Ovary (tissue), 9 donors: Measurements from ENCODE around the gene SLC25A39. TPM values are rescaled to one million over a fixed set of nuclear protein-coding genes. Genes with fewer than 3 reads are reported as not detected.
A peak's percentile ranks its signal among the peaks of the same experiment; 100 is the strongest.

Experiments
- DNase-seq, 5 donors: peaks; one replicate each; pipeline ENCODE4 v3.0.0-alpha.2; 2019 to 2020
- H3K27ac ChIP-seq, 2 donors: fragments of 200-600 bp; one replicate each; pipeline versions ENCODE4 v1.5.1 to v1.8.0; 2019 to 2022
- H3K27me3 ChIP-seq: fragments of 200-600 bp; one replicate; pipeline ENCODE4 v1.8.0; 2022
- H3K36me3 ChIP-seq: fragments of 200-600 bp; sonication (generic); one replicate; pipeline ENCODE4 v1.5.1; 2019
- H3K4me1 ChIP-seq: one replicate; pipeline ENCODE4 v1.8.1; 2013; ENCODE audit warnings: mild to moderate bottlenecking, moderate library complexity; ENCODE audit not compliant: insufficient read depth
- H3K4me3 ChIP-seq: fragments of 200-600 bp; sonication (generic); one replicate; pipeline ENCODE4 v1.5.1; 2017
- H3K9me3 ChIP-seq, 2 donors: fragments of 200-600 bp in 1 of 2; sonication (generic) in 1 of 2; one replicate each; pipeline versions ENCODE4 v1.5.1 to v1.8.1; 2013 to 2019; ENCODE audit warnings: mild to moderate bottlenecking in 1 of 2, moderate library complexity in 1 of 2
- EP300 ChIP-seq: sonication (generic); formaldehyde crosslinking; IDR thresholded peaks from one replicate; pipeline ENCODE4 v1.6.1; 2017; ENCODE audit warnings: antibody characterized with exemption
- POLR2A ChIP-seq: fragments of 450-650 bp; IDR thresholded peaks from one replicate; pipeline ENCODE4 v1.6.1; 2017; ENCODE audit warnings: antibody characterized with exemption, mild to moderate bottlenecking, moderate library complexity
- WGBS, 3 donors: extraction: QIAGEN DNeasy Blood & Tissue Kit in 1 of 3; methylation state at CpG; one replicate each; pipeline versions ENCODE4 v1.1.5 to v1.1.7; 2013 to 2017; 5-methylcytosine and 5-hydroxymethylcytosine counted together
- intact Hi-C, 4 donors: fragments of 100-400 bp; cut with DNase I; formaldehyde crosslinking; loops; one replicate each; pipeline versions ENCODE4 v1.11.0 to v1.15.1; 2022 to 2023
- polyA plus RNA-seq, 2 donors: library from polyadenylated mRNA; stranded (reverse); fragments of 200-250 nt in 1 of 2; fragments of 350-450 nt in 1 of 2; fragmentation: Illumina TruSeq in 1 of 2; extraction: RNeasy Lipid Tissue Mini Kit (QIAGEN cat#74804) in 1 of 2; gene quantifications; one replicate each; pipeline ENCODE4 v1.2.3, GENCODE V29; 2013 to 2014
- total RNA-seq, 7 donors: library from RNA; depleted of rRNA in 2 of 7; stranded (reverse); fragments of >200 nt in 2 of 7; fragmentation: NEBNext Ultra II Directional in 3 of 7; extraction: Animal tissue kit (Norgen Biotek cat#: 25700) in 3 of 7; gene quantifications; one replicate each; pipeline versions ENCODE4 v1.1.0 to v1.2.4, GENCODE V29; 2016 to 2023
- TF ChIP-seq, protein P1 (sequence below), 3 donors: fragments of 450-650 bp in 2 of 3; fragments of 200-600 bp in 1 of 3; IDR thresholded peaks; one replicate each; pipeline versions ENCODE4 v1.5.1 to v1.8.0; 2016 to 2022; ENCODE audit warnings: antibody characterized with exemption in 3 of 3, mild to moderate bottlenecking in 1 of 3
- donor health status: DM: no; HTN: no; CAD: no; lungs with moderate emphysema.
- donor health status: DM: no; HTN: no; CAD: no.
- donor health status: Bipolar disorder and iron deficiency.
- donor health status: DM: yes; HTN: yes; CAD: no.
- donor health status: DM: no; HTN: no; CAD: no.
- donor health status: DM: yes; HTN: yes; CAD: no.

The SLC25A39 gene
- total and polyA plus RNA-seq, 9 donors: 15.9 to 111 (median 63.8) TPM

DNA sequence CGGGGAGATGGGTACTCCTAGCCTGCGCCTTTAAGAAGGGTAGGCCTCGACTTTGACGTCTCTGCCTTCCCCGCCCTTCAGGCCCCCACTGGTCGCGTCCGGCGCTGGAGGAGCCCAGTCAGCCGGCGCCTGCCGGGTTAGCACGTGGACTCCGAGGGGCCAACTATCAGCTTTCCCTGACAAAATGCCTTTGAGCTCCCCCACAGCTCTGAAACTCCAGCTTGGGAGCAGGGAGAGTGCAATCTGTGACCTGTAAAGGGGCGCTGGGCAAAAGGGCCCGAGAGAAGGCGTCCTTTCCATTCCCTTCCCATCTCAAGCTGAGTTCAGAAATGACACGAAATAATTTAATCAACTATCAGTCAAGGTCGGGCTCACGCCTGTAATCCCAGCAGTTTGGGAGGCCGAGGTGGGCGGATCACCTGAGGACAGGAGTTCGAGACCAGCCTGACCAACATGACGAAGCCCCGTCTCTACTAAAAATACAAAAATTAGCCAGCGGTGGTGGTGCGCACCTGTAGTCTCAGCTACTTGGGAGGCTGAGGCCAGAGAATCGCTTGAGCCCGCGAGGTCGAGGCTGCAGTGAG, 2.3 kb upstream of the SLC25A39 start:
- H3K4me1 ChIP-seq: peaks cover 9% of the 10 kb centered on the region
- peak; percentile 94 to 97 (median 96) for DNase-seq
- H3K4me3 ChIP-seq: peak overlapping the region; percentile 67
- intact Hi-C loops: loop anchor here in 2 of 4 donors (5.0 to 10.0 kb wide), 2 partner anchors 105 to 262 kb away; partner anchors contain the start of gene LSM12 (in 1 of the 2)
- TF ChIP-seq POLR2A: no peak
- TF ChIP-seq, protein P1, sequence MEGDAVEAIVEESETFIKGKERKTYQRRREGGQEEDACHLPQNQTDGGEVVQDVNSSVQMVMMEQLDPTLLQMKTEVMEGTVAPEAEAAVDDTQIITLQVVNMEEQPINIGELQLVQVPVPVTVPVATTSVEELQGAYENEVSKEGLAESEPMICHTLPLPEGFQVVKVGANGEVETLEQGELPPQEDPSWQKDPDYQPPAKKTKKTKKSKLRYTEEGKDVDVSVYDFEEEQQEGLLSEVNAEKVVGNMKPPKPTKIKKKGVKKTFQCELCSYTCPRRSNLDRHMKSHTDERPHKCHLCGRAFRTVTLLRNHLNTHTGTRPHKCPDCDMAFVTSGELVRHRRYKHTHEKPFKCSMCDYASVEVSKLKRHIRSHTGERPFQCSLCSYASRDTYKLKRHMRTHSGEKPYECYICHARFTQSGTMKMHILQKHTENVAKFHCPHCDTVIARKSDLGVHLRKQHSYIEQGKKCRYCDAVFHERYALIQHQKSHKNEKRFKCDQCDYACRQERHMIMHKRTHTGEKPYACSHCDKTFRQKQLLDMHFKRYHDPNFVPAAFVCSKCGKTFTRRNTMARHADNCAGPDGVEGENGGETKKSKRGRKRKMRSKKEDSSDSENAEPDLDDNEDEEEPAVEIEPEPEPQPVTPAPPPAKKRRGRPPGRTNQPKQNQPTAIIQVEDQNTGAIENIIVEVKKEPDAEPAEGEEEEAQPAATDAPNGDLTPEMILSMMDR (IDR thresholded peaks at IDR 0.05): peak in 1 of 3 donors; percentile 36
- 17 to 19% (median 17%) methylated on average over 31 of the region's 31 CpGs for WGBS, 3 donors
- no peaks in the 10 kb centered on the region for H3K9me3 ChIP-seq
- H3K27me3 ChIP-seq: no peaks in the 10 kb centered on the region
- H3K36me3 ChIP-seq: no peaks in the 10 kb centered on the region
- H3K27ac ChIP-seq: no peak overlapping the region

GRCh38 chr17:44324092-44324570, 492 bp downstream of the SLC25A39 start:
- peak overlapping the region; percentile 67 for H3K4me3 ChIP-seq
- peak overlapping the region; percentile 61 to 92 for H3K27ac ChIP-seq
- WGBS, 3 donors: 0 to 1% (median 1%) methylated on average over 27 to 38 of the region's 38 CpGs
- no peaks in the 10 kb centered on the region for H3K9me3 ChIP-seq
- no peaks in the 10 kb centered on the region for H3K36me3 ChIP-seq
- H3K27me3 ChIP-seq: no peaks in the 10 kb centered on the region
- TF ChIP-seq, protein P1 (IDR thresholded peaks at IDR 0.05): no peak
- TF ChIP-seq EP300 (no peak), POLR2A (no peak)
- DNase-seq: peak in 2 of 5 donors; percentile 40 to 55
- H3K4me1 ChIP-seq: peaks cover 7% of the 10 kb centered on the region
- intact Hi-C loops: loop anchor here (2.0 to 10.0 kb wide), 4 partner anchors 103 to 259 kb away; partner anchors contain the start of genes LSM12 (in 1 of the 4) and UBTF (in 1 of the 4)

DNA sequence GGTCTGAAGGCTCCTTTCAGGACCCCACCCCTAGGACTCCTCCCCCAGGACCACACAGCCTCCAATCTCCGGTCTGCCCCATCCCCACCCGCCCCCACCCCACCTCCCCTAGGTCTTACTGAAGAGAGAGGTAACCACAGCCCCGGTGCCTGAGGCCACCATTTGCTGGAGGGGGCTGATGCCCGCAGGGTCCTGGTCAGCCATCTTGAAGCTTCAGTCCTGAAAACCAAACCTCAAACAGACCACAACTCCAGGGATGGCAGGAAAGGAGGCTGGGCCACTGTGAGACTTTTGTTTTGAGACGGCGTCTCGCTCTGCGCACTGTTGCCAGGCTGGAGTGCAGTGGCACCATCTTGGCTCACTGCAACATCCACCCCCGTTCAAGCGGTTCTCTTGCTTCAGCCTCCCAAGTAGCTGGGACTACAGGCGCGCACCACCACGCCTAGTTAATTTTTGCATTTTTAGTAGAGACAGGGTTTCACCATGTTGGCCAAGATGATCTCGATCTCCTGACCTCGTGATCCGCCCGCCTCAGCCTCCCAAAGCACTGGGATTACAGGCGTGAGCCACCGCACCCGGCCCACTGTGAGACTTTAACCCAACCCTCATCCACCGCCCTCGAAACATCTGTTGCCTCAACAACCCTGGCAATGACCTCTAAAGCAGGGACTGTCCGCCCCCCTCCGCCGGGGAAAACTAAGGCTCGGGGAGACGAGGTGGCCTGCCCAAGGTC, 1.1 kb downstream of the SLC25A39 start:
- Histone ChIP-seq H3K36me3 (no peaks in the 10 kb centered on the region), H3K27me3 (no peaks in the 10 kb centered on the region), H3K4me3 (peak overlapping the region; percentile 67), H3K27ac (peak overlapping the region in 1 of 2 donors; percentile 61), H3K9me3 (no peaks in the 10 kb centered on the region), H3K4me1 (peaks cover 7% of the 10 kb centered on the region)
- DNase-seq: no peak
- intact Hi-C loops: loop anchor here (2.0 to 10.0 kb wide), 4 partner anchors 103 to 259 kb away; partner anchors contain the start of genes LSM12 (in 1 of the 4) and UBTF (in 1 of the 4)
- 47 to 53% (median 49%) methylated on average over 26 to 27 of the region's 27 CpGs for WGBS, 3 donors
- TF ChIP-seq, protein P1 (IDR thresholded peaks at IDR 0.05): no peak
- TF ChIP-seq POLR2A: no peak
- TF ChIP-seq EP300: no peak

DNA sequence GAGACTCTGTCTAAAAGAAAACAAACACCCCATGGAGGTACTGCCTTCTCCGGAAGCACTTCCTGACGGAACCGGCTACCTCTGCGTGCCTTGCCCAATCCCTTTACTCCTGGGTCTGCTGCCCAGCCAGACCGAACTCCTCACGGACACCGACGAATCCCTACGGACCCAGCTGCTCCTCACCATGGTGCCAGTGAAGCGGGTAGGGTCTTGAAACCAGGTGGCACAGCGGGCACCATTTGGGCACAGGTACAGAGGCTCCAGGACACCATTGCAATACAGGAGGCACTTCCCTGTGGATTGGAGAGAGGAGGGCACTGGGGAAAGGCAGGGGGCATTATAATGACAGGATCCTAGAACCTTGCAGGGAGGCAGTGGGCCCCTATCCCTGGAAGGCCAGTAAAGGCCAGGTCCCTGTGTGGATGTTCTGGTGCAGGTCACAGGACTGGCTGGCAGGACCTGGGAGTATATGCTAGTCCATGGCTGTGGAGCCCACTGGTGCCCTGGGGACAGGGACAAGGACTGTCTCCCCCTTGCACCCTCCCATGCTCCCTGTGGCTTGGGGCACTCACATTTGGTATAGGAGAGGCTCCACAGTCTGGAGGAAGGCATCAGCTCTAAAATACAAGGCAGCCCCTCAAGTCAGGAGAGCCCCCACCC, 2.3 kb downstream of the SLC25A39 start:
- H3K27me3 ChIP-seq: no peaks in the 10 kb centered on the region
- H3K4me1 ChIP-seq: peaks cover 7% of the 10 kb centered on the region
- H3K36me3 ChIP-seq: no peaks in the 10 kb centered on the region
- no peak overlapping the region for H3K27ac ChIP-seq
- no peak for TF ChIP-seq EP300
- TF ChIP-seq, protein P1 (IDR thresholded peaks at IDR 0.05): no peak
- TF ChIP-seq POLR2A: no peak
- no peak overlapping the region for H3K4me3 ChIP-seq
- WGBS, 3 donors: 89 to 94% (median 89%) methylated on average over 11 of the region's 11 CpGs
- intact Hi-C loops: loop anchor here in 2 of 4 donors (5.0 to 10.0 kb wide), 2 partner anchors 110 to 258 kb away; partner anchors contain the start of gene LSM12 (in 1 of the 2)
- no peaks in the 10 kb centered on the region for H3K9me3 ChIP-seq
- no peak for DNase-seq
